ENCODE data around the gene TGIF2.

The TGIF2 gene

DNA sequence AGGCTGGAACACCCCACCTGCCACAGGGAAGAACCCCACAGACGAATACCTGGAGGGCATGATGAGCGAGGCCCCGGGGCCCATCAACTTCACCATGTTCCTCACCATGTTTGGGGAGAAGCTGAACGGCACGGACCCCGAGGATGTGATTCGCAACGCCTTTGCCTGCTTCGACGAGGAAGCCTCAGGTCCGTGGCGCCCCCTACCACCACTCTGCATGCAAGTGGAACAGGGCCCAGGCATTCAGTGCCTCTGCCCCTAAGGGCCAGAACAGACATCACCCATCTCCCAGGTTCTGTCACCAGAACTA is 25.4 kb upstream of the TGIF2 start:
- TF ChIP-seq, protein P1, sequence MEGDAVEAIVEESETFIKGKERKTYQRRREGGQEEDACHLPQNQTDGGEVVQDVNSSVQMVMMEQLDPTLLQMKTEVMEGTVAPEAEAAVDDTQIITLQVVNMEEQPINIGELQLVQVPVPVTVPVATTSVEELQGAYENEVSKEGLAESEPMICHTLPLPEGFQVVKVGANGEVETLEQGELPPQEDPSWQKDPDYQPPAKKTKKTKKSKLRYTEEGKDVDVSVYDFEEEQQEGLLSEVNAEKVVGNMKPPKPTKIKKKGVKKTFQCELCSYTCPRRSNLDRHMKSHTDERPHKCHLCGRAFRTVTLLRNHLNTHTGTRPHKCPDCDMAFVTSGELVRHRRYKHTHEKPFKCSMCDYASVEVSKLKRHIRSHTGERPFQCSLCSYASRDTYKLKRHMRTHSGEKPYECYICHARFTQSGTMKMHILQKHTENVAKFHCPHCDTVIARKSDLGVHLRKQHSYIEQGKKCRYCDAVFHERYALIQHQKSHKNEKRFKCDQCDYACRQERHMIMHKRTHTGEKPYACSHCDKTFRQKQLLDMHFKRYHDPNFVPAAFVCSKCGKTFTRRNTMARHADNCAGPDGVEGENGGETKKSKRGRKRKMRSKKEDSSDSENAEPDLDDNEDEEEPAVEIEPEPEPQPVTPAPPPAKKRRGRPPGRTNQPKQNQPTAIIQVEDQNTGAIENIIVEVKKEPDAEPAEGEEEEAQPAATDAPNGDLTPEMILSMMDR (IDR thresholded peaks at IDR 0.05; ENCODE audit: insufficient read depth, low read depth, low read length, missing control alignments) = no peak
- no peak for DNase-seq (ENCODE audit: low read depth)
- H3K4me3 ChIP-seq (ENCODE audit: low read depth, low read length) = no peak overlapping the region

DNA sequence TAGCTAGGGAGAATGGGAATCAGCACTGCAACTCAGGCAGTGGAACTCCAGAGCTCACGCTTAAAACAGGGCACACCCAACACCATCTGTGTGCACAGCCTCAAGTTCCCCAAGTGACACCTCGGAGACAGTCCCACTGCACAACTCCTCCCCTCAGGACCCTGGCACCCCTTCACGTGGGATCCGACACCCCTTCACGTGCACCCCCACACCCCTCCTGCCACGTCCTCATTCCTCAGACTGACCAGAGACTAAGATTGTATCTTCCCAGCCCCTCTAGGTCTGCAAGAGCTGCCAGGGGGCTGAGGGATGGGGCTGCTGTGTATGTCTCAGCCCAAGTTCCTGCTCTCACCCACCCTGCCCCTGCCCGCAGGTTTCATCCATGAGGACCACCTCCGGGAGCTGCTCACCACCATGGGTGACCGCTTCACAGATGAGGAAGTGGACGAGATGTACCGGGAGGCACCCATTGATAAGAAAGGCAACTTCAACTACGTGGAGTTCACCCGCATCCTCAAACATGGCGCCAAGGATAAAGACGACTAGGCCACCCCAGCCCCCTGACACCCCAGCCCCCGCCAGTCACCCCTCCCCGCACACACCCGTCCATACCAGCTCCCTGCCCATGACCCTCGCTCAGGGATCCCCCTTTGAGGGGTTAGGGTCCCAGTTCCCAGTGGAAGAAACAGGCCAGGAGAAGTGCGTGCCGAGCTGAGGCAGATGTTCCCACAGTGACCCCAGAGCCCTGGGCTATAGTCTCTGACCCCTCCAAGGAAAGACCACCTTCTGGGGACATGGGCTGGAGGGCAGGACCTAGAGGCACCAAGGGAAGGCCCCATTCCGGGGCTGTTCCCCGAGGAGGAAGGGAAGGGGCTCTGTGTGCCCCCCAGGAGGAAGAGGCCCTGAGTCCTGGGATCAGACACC is 24.4 kb upstream of the TGIF2 start:
- no peak for DNase-seq (ENCODE audit: low read depth)
- H3K4me3 ChIP-seq (ENCODE audit: low read depth, low read length) = no peak overlapping the region
- TF ChIP-seq, protein P1 (IDR thresholded peaks at IDR 0.05; ENCODE audit: insufficient read depth, low read depth, low read length, missing control alignments) = no peak

DNA sequence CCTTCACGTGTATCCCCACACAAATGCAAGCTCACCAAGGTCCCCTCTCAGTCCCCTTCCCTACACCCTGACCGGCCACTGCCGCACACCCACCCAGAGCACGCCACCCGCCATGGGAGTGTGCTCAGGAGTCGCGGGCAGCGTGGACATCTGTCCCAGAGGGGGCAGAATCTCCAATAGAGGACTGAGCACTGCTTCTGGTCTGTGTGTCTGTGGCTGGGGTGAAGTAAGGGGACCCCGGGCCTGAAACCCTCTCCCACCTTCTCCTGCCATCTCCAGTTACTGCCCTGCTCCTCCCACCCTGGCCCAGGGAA is 23.8 kb upstream of the TGIF2 start:
- H3K4me3 ChIP-seq (ENCODE audit: low read depth, low read length) = no peak overlapping the region
- no peak for DNase-seq (ENCODE audit: low read depth)
- TF ChIP-seq, protein P1 (IDR thresholded peaks at IDR 0.05; ENCODE audit: insufficient read depth, low read depth, low read length, missing control alignments) = no peak

DNA sequence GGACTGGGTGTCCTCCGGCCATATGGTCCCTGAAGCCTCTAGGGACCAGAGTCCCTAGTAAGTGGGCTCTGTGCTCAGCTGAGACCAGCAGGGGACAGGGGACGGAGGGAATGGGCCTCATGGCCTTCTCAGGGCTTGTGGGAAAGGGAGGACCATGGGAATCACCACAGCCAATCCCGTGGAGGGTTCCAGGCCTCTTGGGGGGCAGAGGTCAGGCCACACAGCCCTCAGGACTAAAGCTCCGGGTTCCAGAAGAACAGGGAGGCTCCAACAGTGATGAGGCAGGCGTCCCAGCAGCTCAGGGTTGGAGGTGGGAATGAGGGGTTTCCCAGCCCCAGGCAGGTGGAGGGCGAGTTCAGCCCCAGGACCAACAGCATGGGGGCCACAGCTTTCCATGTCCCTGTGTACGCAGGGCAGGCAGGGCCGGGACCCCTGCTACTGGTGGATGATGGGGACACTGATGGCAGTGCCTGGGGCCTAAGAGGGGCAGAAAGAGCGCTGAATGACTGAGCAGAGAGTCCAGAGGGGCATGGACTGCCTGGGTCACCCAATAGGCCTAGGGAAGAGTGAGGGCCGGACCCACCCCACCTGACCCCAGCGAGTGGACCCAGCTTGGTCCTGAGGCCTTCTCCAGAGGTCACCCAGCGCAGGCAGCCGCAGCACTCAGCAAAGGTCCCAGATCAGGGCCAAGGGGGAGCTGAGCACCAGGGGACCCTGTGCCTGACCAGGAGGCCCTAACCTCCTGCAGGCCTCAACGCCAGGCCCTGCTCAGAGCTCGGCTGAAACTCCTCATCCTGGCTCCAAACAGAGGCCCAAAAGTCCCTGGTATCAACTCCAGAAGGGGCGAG is 23.2 kb upstream of the TGIF2 start:
- H3K4me3 ChIP-seq (ENCODE audit: low read depth, low read length) = no peak overlapping the region
- TF ChIP-seq, protein P1 (IDR thresholded peaks at IDR 0.05; ENCODE audit: insufficient read depth, low read depth, low read length, missing control alignments) = no peak
- DNase-seq (ENCODE audit: low read depth) = no peak

DNA sequence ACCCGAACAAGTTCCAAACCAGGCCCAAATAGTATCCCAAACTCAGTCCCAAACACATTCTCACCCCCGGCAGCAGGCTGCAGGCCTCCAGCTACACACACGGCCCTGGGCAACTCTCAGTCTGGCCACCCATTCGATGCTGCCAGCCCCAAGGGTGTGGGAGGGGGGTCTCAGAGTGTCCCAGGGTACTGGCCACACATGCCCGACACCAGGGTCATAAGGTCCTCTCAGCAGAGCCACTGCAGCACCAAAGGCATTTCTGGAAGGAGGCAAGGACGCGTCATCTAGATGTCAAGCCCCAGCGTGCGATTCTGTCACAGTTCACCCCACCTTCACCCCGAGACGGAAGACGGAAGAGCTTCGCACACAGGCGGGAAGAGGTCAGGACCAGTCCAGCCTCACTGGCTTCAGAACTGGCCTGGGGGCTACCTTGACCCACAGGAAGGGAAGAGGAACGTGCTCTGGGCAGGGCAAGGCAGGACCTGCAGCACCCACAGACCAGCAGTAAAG is 22.6 kb upstream of the TGIF2 start:
- TF ChIP-seq, protein P1 (IDR thresholded peaks at IDR 0.05; ENCODE audit: insufficient read depth, low read depth, low read length, missing control alignments) = no peak
- DNase-seq (ENCODE audit: low read depth) = no peak
- H3K4me3 ChIP-seq (ENCODE audit: low read depth, low read length) = no peak overlapping the region

DNA sequence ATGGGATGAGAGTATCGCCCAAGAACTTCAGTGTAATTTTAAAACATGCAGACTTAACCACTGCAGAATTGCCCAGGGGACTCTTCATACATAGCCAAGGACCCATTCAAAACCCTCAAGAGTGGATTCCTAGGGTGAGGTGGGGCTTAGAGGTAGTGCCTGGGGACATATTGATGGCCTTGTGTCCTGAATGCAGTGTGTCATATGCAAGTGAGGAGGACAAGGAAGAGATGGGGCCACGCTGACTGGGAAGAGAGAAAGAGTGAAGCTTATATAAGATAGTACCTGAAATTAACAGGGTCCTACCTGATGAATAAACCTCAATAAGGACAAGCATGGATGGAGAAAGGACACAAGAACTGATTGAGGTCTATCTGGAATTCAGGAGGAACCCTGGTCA is 18.1 kb upstream of the TGIF2 start:
- H3K4me3 ChIP-seq (ENCODE audit: low read depth, low read length) = no peak overlapping the region
- TF ChIP-seq, protein P1 (IDR thresholded peaks at IDR 0.05; ENCODE audit: insufficient read depth, low read depth, low read length, missing control alignments) = no peak
- DNase-seq (ENCODE audit: low read depth) = no peak

Data from GM12865 (cell line).